CD14-positive monocyte (primary cell): ENCODE measurements around the gene SLC12A6. TPM values are rescaled to one million over a fixed set of nuclear protein-coding genes. Genes with fewer than 3 reads are reported as not detected.
A peak's percentile ranks its signal among the peaks of the same experiment; 100 is the strongest.

Experiments used
- DNase-seq, 3 donors: peaks; one replicate each; pipeline ENCODE4 v3.0.0-alpha.2; 2011 to 2022
- H2AFZ ChIP-seq: 2 replicates; pipeline ENCODE4 v1.6.0; 2012; ENCODE audit warnings: mild to moderate bottlenecking, low read depth, low read length, inconsistent platforms; ENCODE audit not compliant: insufficient read depth, poor library complexity, severe bottlenecking
- H3K27ac ChIP-seq, 2 donors: 1 replicate in 1 of 2; 2 replicates in 1 of 2; pipeline ENCODE4 v1.5.1; 2012 to 2013; ENCODE audit warnings: low read length in 2 of 2, control low read depth in 1 of 2, inconsistent platforms in 1 of 2, low read depth in 1 of 2, mild to moderate bottlenecking in 1 of 2
- H3K27me3 ChIP-seq, 2 donors: one replicate each; pipeline versions ENCODE4 v1.6.0 to v1.6.1; 2011 to 2013; ENCODE audit warnings: low read length in 2 of 2; ENCODE audit not compliant: control insufficient read depth in 2 of 2, insufficient read depth in 2 of 2
- H3K36me3 ChIP-seq, 2 donors: replicated peaks in 1 of 2; 1 replicate in 1 of 2; 2 replicates in 1 of 2; pipeline versions ENCODE4 v1.5.1 to v1.6.1; 2012 to 2013; ENCODE audit warnings: low read length in 2 of 2, control low read depth in 1 of 2, inconsistent platforms in 1 of 2, mild to moderate bottlenecking in 1 of 2; ENCODE audit not compliant: insufficient read depth in 2 of 2, control insufficient read depth in 1 of 2
- H3K4me1 ChIP-seq, 2 donors: 1 replicate in 1 of 2; 2 replicates in 1 of 2; pipeline versions ENCODE4 v1.5.1 to v1.6.1; 2012 to 2013; ENCODE audit warnings: low read length in 2 of 2, control low read depth in 1 of 2, inconsistent platforms in 1 of 2, mild to moderate bottlenecking in 1 of 2, moderate library complexity in 1 of 2; ENCODE audit not compliant: insufficient read depth in 2 of 2, control insufficient read depth in 1 of 2
- H3K4me2 ChIP-seq: replicated peaks from 2 replicates; pipeline ENCODE3; 2012; ENCODE audit warnings: low read length, moderate library complexity, mild to moderate bottlenecking; ENCODE audit not compliant: poor library complexity, severe bottlenecking; ENCODE audit errors: extremely low read depth
- H3K4me3 ChIP-seq, 3 experiments: fragments of 200-600 bp in 1 of 3; sonication (generic) in 1 of 3; replicated peaks in 1 of 3; 1 replicate in 2 of 3; 2 replicates in 1 of 3; pipeline ENCODE4 v1.5.1; 2011 to 2013; ENCODE audit warnings: low read length in 3 of 3, mild to moderate bottlenecking in 3 of 3, control low read depth in 2 of 3, low read depth in 2 of 3, inconsistent platforms in 1 of 3, moderate library complexity in 1 of 3
- H3K79me2 ChIP-seq: 2 replicates; pipeline ENCODE4 v1.6.0; 2012; ENCODE audit warnings: mild to moderate bottlenecking, control low read depth, inconsistent platforms, low read length, moderate library complexity; ENCODE audit not compliant: insufficient read depth
- H3K9ac ChIP-seq: 2 replicates; pipeline ENCODE4 v1.6.0; 2017; ENCODE audit warnings: low read length, mild to moderate bottlenecking; ENCODE audit not compliant: insufficient read depth, poor library complexity, severe bottlenecking
- H3K9me3 ChIP-seq, 2 donors: replicated peaks in 1 of 2; 1 replicate in 1 of 2; 2 replicates in 1 of 2; pipeline versions ENCODE4 v1.5.1 to v1.6.1; 2012 to 2013; ENCODE audit warnings: low read length in 2 of 2, control low read depth in 1 of 2; ENCODE audit not compliant: control insufficient read depth in 1 of 2, insufficient read depth in 1 of 2
- H4K20me1 ChIP-seq: 2 replicates; pipeline ENCODE4 v1.6.0; 2012; ENCODE audit warnings: mild to moderate bottlenecking, low read length, control low read depth, moderate library complexity; ENCODE audit not compliant: insufficient read depth
- H3K27ac Mint-ChIP-seq, 7 donors: one replicate each; pipeline ENCODE4 v1.8.0; 2020; ENCODE audit warnings: mild to moderate bottlenecking in 7 of 7, mixed read lengths in 7 of 7, moderate library complexity in 6 of 7, inconsistent platforms in 2 of 7
- H3K27me3 Mint-ChIP-seq, 3 donors: one replicate each; pipeline ENCODE4 v1.8.0; 2021 to 2022; ENCODE audit warnings: low read depth in 3 of 3, mild to moderate bottlenecking in 3 of 3, mixed read lengths in 3 of 3, moderate library complexity in 3 of 3, inconsistent platforms in 1 of 3
- H3K36me3 Mint-ChIP-seq, 2 donors: one replicate each; pipeline ENCODE4 v1.8.0; 2020; ENCODE audit warnings: mixed read lengths in 2 of 2, inconsistent platforms in 1 of 2, mild to moderate bottlenecking in 1 of 2
- H3K4me1 Mint-ChIP-seq: one replicate; pipeline ENCODE4 v1.8.0; 2020; ENCODE audit warnings: mild to moderate bottlenecking, mixed read lengths
- H3K4me3 Mint-ChIP-seq, 2 donors: one replicate each; pipeline ENCODE4 v1.8.0; 2020; ENCODE audit warnings: mild to moderate bottlenecking in 2 of 2, mixed read lengths in 2 of 2, moderate library complexity in 1 of 2
- H3K9me3 Mint-ChIP-seq, 7 donors: one replicate each; pipeline ENCODE4 v1.8.0; 2020 to 2022; ENCODE audit warnings: mixed read lengths in 7 of 7, mild to moderate bottlenecking in 6 of 7, moderate library complexity in 6 of 7, inconsistent platforms in 2 of 7
- WGBS: methylation state at CpG from one replicate; pipeline ENCODE4 v1.1.5; 2013; ENCODE audit warnings: missing lambda C conversion rate; ENCODE audit not compliant: insufficient coverage; 5-methylcytosine and 5-hydroxymethylcytosine counted together
- intact Hi-C, 2 donors: fragments of 100-400 bp; cut with micrococcal nuclease; formaldehyde crosslinking; loops; one replicate each; pipeline versions ENCODE4 v1.15.0 to v1.15.1; 2023
- polyA plus RNA-seq, 3 donors: library from polyadenylated mRNA; depleted of rRNA in 1 of 3; unstranded in 2 of 3; stranded (reverse) in 1 of 3; fragments of 300-500 nt in 2 of 3; fragments of >200 nt in 1 of 3; fragmentation: Illumina TruSeq in 2 of 3; gene quantifications; 1 replicate in 2 of 3; 2 replicates in 1 of 3; pipeline ENCODE4 v1.2.3, GENCODE V29; 2012 to 2021
- TF ChIP-seq, protein P1 (sequence below): fragments of 200-600 bp; IDR thresholded peaks from one replicate; pipeline ENCODE4 v1.8.0; 2022; ENCODE audit warnings: antibody characterized with exemption, mild to moderate bottlenecking

The SLC12A6 gene
- polyA plus RNA-seq, 3 donors: 5.4 to 80.0 (median 8.0) TPM

DNA sequence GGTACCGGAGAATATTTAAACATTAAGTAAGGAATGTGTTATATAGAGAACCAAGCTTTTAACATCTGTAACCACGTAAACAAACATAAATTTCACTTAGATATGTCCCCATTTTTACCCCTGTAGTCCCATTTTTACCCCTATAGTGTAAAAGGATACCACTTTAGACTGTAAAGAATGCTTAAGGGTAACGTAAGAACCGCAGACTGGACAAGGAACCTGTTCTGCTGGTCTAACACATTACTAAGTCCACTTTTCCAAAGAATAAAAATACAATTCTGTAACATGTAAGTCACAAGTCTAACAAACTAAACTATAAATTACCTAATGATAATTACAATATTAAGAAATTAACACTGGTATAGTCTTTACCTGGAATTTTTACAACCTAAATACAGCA, 2.9 kb downstream of the SLC12A6 start:
- Histone ChIP-seq H3K36me3 (peaks cover 10 to 27% of the 10 kb centered on the region in 2 donors), H3K9ac (peak overlapping the region; percentile 96), H2AFZ (no peak overlapping the region), H3K4me2 (peak overlapping the region; percentile 92), H3K27ac (peak overlapping the region; percentile 96 to 98), H3K4me1 (peaks cover 43 to 55% of the 10 kb centered on the region in 2 donors), H4K20me1 (peaks cover 14% of the 10 kb centered on the region), H3K79me2 (peaks cover 90% of the 10 kb centered on the region), H3K9me3 (no peaks in the 10 kb centered on the region), H3K27me3 (no peaks in the 10 kb centered on the region), H3K4me3 (peak overlapping the region; percentile 75 to 99 (median 93))
- Mint-ChIP-seq H3K4me3 (peak overlapping the region; percentile 93 to 98), H3K4me1 (peaks cover 44% of the 10 kb centered on the region), H3K9me3 (peaks cover 0 to 3% (median 0%) of the 10 kb centered on the region in 7 donors), H3K36me3 (peaks cover 24 to 35% of the 10 kb centered on the region in 2 donors), H3K27ac (peak overlapping the region; percentile 94 to 99 (median 97)), H3K27me3 (peaks cover 0 to 2% (median 2%) of the 10 kb centered on the region in 3 donors)
- TF ChIP-seq, protein P1, sequence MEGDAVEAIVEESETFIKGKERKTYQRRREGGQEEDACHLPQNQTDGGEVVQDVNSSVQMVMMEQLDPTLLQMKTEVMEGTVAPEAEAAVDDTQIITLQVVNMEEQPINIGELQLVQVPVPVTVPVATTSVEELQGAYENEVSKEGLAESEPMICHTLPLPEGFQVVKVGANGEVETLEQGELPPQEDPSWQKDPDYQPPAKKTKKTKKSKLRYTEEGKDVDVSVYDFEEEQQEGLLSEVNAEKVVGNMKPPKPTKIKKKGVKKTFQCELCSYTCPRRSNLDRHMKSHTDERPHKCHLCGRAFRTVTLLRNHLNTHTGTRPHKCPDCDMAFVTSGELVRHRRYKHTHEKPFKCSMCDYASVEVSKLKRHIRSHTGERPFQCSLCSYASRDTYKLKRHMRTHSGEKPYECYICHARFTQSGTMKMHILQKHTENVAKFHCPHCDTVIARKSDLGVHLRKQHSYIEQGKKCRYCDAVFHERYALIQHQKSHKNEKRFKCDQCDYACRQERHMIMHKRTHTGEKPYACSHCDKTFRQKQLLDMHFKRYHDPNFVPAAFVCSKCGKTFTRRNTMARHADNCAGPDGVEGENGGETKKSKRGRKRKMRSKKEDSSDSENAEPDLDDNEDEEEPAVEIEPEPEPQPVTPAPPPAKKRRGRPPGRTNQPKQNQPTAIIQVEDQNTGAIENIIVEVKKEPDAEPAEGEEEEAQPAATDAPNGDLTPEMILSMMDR: no peak
- intact Hi-C loops: loop anchor here (5.0 to 10.0 kb wide), 4 partner anchors 110 to 650 kb away; partner anchors contain the start of genes EMC4 (in 1 of the 2), EMC7 (in 1 of the 2), PGBD4 (in 1 of the 2) and ZNF770 (in 1 of the 2)
- peak in 2 of 3 donors; percentile 18 to 22 for DNase-seq
- WGBS: no CpG with 5 or more reads among the region's 4 CpGs

DNA sequence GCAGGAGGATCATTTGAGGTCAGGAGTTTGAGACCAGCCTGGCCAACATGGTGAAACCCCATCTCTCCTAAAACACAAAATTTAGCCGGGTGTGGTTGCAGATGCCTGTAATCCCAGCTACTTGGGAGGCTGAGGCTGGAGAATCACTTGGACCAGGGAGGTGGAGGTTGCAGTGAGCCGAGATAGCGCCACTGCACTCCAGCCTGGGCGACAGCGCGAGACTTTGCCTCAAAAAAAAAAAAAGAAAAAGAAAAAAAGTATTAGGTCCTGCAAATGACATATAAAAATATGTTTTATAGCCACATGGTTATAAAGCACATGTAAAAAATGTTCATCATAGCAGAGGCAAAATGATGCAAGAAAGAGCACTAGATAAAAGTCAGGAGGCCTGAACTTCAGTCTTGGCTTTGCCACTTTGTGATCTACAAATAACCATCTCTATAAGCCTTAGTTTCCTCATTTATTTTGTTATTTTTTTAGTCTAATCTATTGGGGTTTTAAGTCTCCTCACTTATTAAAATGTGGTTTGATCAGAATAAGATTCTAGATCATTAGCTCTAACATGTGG, 4.9 kb downstream of the SLC12A6 start:
- H3K79me2 ChIP-seq: peaks cover 93% of the 10 kb centered on the region
- peaks cover 53% of the 10 kb centered on the region for H3K4me1 Mint-ChIP-seq
- intact Hi-C loops: loop anchor here (10.0 kb wide), 2 partner anchors 108 to 652 kb away; partner anchors contain the start of genes EMC4 (in 1 of the 2) and ZNF770 (in 1 of the 2)
- H3K4me3 Mint-ChIP-seq: no peak overlapping the region
- H3K4me2 ChIP-seq: no peak overlapping the region
- H3K36me3 ChIP-seq: peaks cover 10 to 21% of the 10 kb centered on the region in 2 donors
- H3K27me3 Mint-ChIP-seq: peaks cover 0 to 2% (median 0%) of the 10 kb centered on the region in 3 donors
- DNase-seq: no peak
- H4K20me1 ChIP-seq: peaks cover 28% of the 10 kb centered on the region
- H3K27ac ChIP-seq: peak overlapping the region in 1 of 2 donors; percentile 98
- H3K4me3 ChIP-seq: no peak overlapping the region
- no peak overlapping the region for H3K9ac ChIP-seq
- no peaks in the 10 kb centered on the region for H3K27me3 ChIP-seq
- H3K36me3 Mint-ChIP-seq: peaks cover 24 to 35% of the 10 kb centered on the region in 2 donors
- peaks cover 0 to 3% (median 0%) of the 10 kb centered on the region in 7 donors for H3K9me3 Mint-ChIP-seq
- no peak overlapping the region for H2AFZ ChIP-seq
- no CpG with 5 or more reads among the region's 6 CpGs for WGBS
- TF ChIP-seq, protein P1: no peak
- peak overlapping the region in 6 of 7 donors; percentile 15 to 98 (median 72) for H3K27ac Mint-ChIP-seq
- peaks cover 43 to 55% of the 10 kb centered on the region in 2 donors for H3K4me1 ChIP-seq
- no peaks in the 10 kb centered on the region for H3K9me3 ChIP-seq
